Trophoblast cell (in vitro differentiated cells and primary cell): ENCODE measurements around the gene MAML3.

Source experiments
- DNase-seq, 2 donors: peaks; one replicate each; pipeline ENCODE4 v3.0.0-alpha.2; 2016
- H2AFZ ChIP-seq: 2 replicates; pipeline ENCODE4 v1.6.1; 2013; ENCODE audit warnings: low read length, moderate library complexity, mild to moderate bottlenecking; ENCODE audit not compliant: insufficient read depth, poor library complexity
- H2AK5ac ChIP-seq: 2 replicates; pipeline ENCODE4 v1.6.1; 2013; ENCODE audit warnings: mild to moderate bottlenecking, low read length
- H2BK120ac ChIP-seq: 2 replicates; pipeline ENCODE4 v1.6.1; 2013; ENCODE audit warnings: low read length, mild to moderate bottlenecking, moderate library complexity; ENCODE audit not compliant: insufficient read depth, poor library complexity
- H2BK12ac ChIP-seq: 2 replicates; pipeline ENCODE4 v1.6.1; 2013; ENCODE audit warnings: mild to moderate bottlenecking, low read length, moderate library complexity
- H2BK5ac ChIP-seq: 2 replicates; pipeline ENCODE4 v1.6.1; 2013; ENCODE audit warnings: low read length, low read depth, moderate library complexity, mild to moderate bottlenecking; ENCODE audit not compliant: poor library complexity
- H3K14ac ChIP-seq: 2 replicates; pipeline ENCODE4 v1.6.1; 2013; ENCODE audit warnings: mild to moderate bottlenecking, low read length
- H3K18ac ChIP-seq: 2 replicates; pipeline ENCODE4 v1.6.1; 2013; ENCODE audit warnings: mild to moderate bottlenecking, low read length
- H3K23ac ChIP-seq: 2 replicates; pipeline ENCODE4 v1.6.1; 2013; ENCODE audit warnings: low read length
- H3K27ac ChIP-seq: 2 replicates; pipeline ENCODE4 v1.5.1; 2013; ENCODE audit warnings: low read depth, mild to moderate bottlenecking, inconsistent platforms, low read length, moderate library complexity
- H3K27me3 ChIP-seq: 2 replicates; pipeline ENCODE4 v1.6.1; 2013; ENCODE audit warnings: inconsistent platforms, mild to moderate bottlenecking, low read length, moderate library complexity; ENCODE audit not compliant: insufficient read depth
- H3K36me3 ChIP-seq, 2 experiments: 1 replicate in 1 of 2; 2 replicates in 1 of 2; pipeline ENCODE4 v1.6.1; 2013; ENCODE audit warnings: low read length in 2 of 2, mild to moderate bottlenecking in 2 of 2, moderate library complexity in 1 of 2; ENCODE audit not compliant: insufficient read depth in 2 of 2, control insufficient read depth in 1 of 2
- H3K4ac ChIP-seq: 2 replicates; pipeline ENCODE4 v1.6.1; 2013; ENCODE audit warnings: low read depth, mild to moderate bottlenecking, low read length, moderate library complexity
- H3K4me1 ChIP-seq, 2 experiments: 1 replicate in 1 of 2; 2 replicates in 1 of 2; pipeline ENCODE4 v1.6.1; 2013; ENCODE audit warnings: low read length in 2 of 2, mild to moderate bottlenecking in 2 of 2, moderate library complexity in 1 of 2; ENCODE audit not compliant: insufficient read depth in 2 of 2, control insufficient read depth in 1 of 2
- H3K4me2 ChIP-seq: 2 replicates; pipeline ENCODE4 v1.6.1; 2013; ENCODE audit warnings: inconsistent platforms, mild to moderate bottlenecking, low read length, moderate library complexity
- H3K4me3 ChIP-seq: 2 replicates; pipeline ENCODE4 v1.5.1; 2013; ENCODE audit warnings: mild to moderate bottlenecking, low read depth, low read length, inconsistent platforms
- H3K79me1 ChIP-seq: one replicate; pipeline ENCODE4 v1.6.1; 2013; ENCODE audit warnings: low read length
- H3K79me2 ChIP-seq: 2 replicates; pipeline ENCODE4 v1.6.1; 2013; ENCODE audit warnings: low read length, mild to moderate bottlenecking; ENCODE audit not compliant: control insufficient read depth, insufficient read depth, poor library complexity
- H3K9ac ChIP-seq: 2 replicates; pipeline ENCODE4 v1.6.1; 2013; ENCODE audit warnings: mild to moderate bottlenecking, low read length
- H3K9me3 ChIP-seq: 2 replicates; pipeline ENCODE4 v1.6.1; 2013; ENCODE audit warnings: low read depth, mild to moderate bottlenecking, control low read depth, inconsistent platforms, low read length; ENCODE audit not compliant: insufficient read depth
- H4K12ac ChIP-seq: 2 replicates; pipeline ENCODE4 v1.6.1; 2013; ENCODE audit warnings: low read depth, mild to moderate bottlenecking, low read length, moderate library complexity
- H4K8ac ChIP-seq: 2 replicates; pipeline ENCODE4 v1.6.1; 2013; ENCODE audit warnings: low read depth, mild to moderate bottlenecking, low read length, moderate library complexity
- H4K91ac ChIP-seq: one replicate; pipeline ENCODE4 v1.6.1; 2013; ENCODE audit warnings: low read depth, mild to moderate bottlenecking, low read length, moderate library complexity
- WGBS: extraction: QIAGEN DNeasy Blood & Tissue Kit; methylation state at CpG from one replicate; pipeline ENCODE4 v1.1.7; 2013; ENCODE audit warnings: missing lambda C conversion rate; ENCODE audit not compliant: insufficient read length, insufficient coverage; ENCODE audit errors: extremely low coverage; 5-methylcytosine and 5-hydroxymethylcytosine counted together

Gene MAML3

DNA sequence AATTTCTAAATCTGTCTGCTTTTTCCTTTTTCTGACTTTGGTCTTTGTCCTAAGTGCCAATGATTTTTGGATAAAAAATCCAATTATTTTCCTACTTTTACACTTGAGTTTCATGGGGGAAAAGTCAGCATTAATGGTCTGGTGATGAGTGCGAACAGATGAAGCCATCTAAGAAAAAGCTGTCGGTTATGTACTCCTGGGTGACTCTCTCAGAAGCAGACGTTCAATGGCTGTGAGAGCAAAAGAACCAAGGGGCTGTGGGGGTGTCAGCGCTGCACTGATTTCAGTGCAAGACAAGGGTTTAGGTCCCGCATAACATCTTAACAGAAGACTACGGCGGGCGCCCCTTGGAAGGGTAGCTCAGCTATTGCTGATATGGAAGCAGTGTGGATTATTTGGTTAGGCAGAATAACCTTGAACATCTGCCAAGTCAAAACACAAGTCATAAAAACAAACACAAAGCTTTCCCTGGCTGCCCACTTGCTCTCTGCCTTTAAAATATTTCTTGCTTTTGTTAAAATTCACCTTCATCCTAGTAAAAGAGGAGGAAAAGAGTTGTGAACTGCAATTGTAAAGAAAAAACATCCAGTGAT is 240.5 kb downstream of the MAML3 start:
- no peak overlapping the region for H3K27ac ChIP-seq
- no peak overlapping the region for H2BK120ac ChIP-seq
- H3K4ac ChIP-seq = no peak overlapping the region
- no peaks in the 10 kb centered on the region for H3K79me1 ChIP-seq
- no peak overlapping the region for H2BK12ac ChIP-seq
- no peak for DNase-seq
- H4K12ac ChIP-seq = no peak overlapping the region
- no peak overlapping the region for H3K4me3 ChIP-seq
- no peaks in the 10 kb centered on the region for H3K79me2 ChIP-seq
- H3K4me1 ChIP-seq = no peaks in the 10 kb centered on the region
- H4K8ac ChIP-seq = no peak overlapping the region
- no CpG with 5 or more reads among the region's 8 CpGs for WGBS
- H3K36me3 ChIP-seq = no peaks in the 10 kb centered on the region
- no peak overlapping the region for H4K91ac ChIP-seq
- H3K9ac ChIP-seq = no peak overlapping the region
- H3K9me3 ChIP-seq = no peaks in the 10 kb centered on the region
- H3K27me3 ChIP-seq = no peaks in the 10 kb centered on the region
- no peak overlapping the region for H3K14ac ChIP-seq
- no peak overlapping the region for H2AFZ ChIP-seq
- H2AK5ac ChIP-seq = no peak overlapping the region
- H3K18ac ChIP-seq = no peak overlapping the region
- H2BK5ac ChIP-seq = no peak overlapping the region
- H3K4me2 ChIP-seq = no peak overlapping the region
- H3K23ac ChIP-seq = no peak overlapping the region

DNA sequence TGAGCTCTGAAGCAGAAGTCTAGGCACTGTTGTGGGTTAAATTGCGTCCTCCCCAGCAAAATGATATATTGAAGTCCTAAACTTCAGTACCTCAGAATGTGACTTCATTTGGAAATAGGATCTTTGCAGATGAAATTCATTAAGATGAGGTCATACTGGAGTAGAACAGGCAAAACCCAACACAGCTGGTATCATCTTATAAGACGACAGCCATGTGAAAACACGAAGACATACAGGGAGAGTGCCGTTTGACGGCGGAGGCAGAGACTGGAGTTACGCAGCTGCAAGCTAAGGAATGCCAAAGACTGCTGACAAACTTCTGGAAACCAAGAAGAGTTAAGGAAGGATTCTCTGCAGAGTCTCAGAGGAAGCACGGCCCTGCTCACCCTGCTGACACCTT is 241.5 kb downstream of the MAML3 start:
- Histone ChIP-seq H3K4me3 (no peak overlapping the region), H4K91ac (no peak overlapping the region), H3K23ac (no peak overlapping the region), H2AFZ (no peak overlapping the region), H3K4me1 (no peaks in the 10 kb centered on the region), H3K79me2 (no peaks in the 10 kb centered on the region), H4K8ac (no peak overlapping the region), H3K27me3 (no peaks in the 10 kb centered on the region), H3K36me3 (no peaks in the 10 kb centered on the region), H3K14ac (no peak overlapping the region), H3K9ac (no peak overlapping the region), H2BK5ac (no peak overlapping the region), H3K27ac (no peak overlapping the region), H3K4ac (no peak overlapping the region), H3K18ac (no peak overlapping the region), H2BK120ac (no peak overlapping the region), H3K4me2 (no peak overlapping the region), H3K79me1 (no peaks in the 10 kb centered on the region), H3K9me3 (no peaks in the 10 kb centered on the region), H4K12ac (no peak overlapping the region), H2AK5ac (no peak overlapping the region), H2BK12ac (no peak overlapping the region)
- WGBS = no CpG with 5 or more reads among the region's 8 CpGs
- no peak for DNase-seq

DNA sequence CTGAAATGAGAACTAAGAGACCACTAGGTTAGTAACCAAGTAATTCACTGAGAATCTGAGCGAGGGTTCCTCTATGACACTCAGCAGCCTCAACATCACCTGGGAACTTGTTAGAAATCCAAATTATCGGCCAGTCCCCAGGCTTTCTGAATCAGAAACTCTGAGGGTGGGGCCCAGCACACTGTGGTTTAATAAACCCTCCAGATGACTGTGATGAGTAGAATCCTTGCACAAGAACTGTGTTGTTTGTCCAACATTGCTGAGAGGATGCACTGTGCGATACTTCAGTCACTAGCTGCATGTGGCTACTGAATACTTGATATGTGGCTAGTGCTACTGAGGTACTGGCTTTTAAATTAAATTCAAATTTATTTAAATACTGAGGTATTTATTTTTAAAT is 243.9 kb downstream of the MAML3 start:
- H3K4me3 ChIP-seq = no peak overlapping the region
- no peak overlapping the region for H3K23ac ChIP-seq
- no peaks in the 10 kb centered on the region for H3K36me3 ChIP-seq
- no peak overlapping the region for H2BK12ac ChIP-seq
- no peak overlapping the region for H3K9ac ChIP-seq
- no peak overlapping the region for H3K4ac ChIP-seq
- no peaks in the 10 kb centered on the region for H3K4me1 ChIP-seq
- no peaks in the 10 kb centered on the region for H3K79me2 ChIP-seq
- no peak overlapping the region for H4K8ac ChIP-seq
- H3K9me3 ChIP-seq = no peaks in the 10 kb centered on the region
- no peak overlapping the region for H2AFZ ChIP-seq
- H3K27me3 ChIP-seq = no peaks in the 10 kb centered on the region
- H2BK5ac ChIP-seq = no peak overlapping the region
- H2BK120ac ChIP-seq = no peak overlapping the region
- no peak overlapping the region for H4K12ac ChIP-seq
- H3K14ac ChIP-seq = no peak overlapping the region
- no peak overlapping the region for H4K91ac ChIP-seq
- H3K27ac ChIP-seq = no peak overlapping the region
- no CpG with 5 or more reads among the region's 3 CpGs for WGBS
- no peaks in the 10 kb centered on the region for H3K79me1 ChIP-seq
- H3K4me2 ChIP-seq = no peak overlapping the region
- no peak for DNase-seq
- no peak overlapping the region for H2AK5ac ChIP-seq
- no peak overlapping the region for H3K18ac ChIP-seq

DNA sequence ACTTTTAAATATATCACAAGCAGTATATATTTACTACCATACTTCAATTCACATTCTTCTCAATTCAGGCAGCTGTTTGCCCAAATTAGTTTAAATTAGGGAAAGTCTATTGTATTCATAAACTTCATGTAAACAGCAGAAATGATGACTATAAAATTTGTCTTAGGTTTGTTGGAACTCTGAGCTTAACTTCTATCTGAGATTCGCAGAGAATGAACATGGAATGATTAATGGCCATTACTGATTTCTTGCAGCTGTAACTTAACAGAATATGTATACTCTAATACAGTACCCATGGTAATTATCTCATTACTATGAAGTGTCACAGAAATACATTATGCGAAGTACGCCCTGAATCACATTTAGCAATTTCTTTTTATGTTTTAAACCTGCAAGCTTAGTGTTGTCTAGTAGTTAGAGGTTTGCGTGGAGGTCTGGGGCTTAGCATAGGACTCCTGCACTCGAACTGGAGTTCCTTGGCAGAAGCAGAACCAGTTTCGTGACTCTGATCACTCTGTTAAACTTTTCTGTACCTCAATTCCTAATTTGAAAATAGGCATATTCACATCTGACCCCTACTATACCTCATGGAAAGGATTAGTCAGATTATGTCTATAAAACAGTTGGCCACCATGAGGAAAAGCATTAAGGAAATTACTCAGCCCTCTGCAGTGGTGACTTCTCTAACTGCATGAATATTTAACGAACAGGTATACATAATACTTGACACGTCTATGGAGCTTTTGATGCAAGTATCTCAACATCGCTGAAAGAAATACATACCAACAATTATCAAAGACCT is 245.1 kb downstream of the MAML3 start:
- Histone ChIP-seq H3K27ac (no peak overlapping the region), H2BK120ac (no peak overlapping the region), H3K27me3 (no peaks in the 10 kb centered on the region), H2AK5ac (no peak overlapping the region), H3K4ac (no peak overlapping the region), H3K4me2 (no peak overlapping the region), H3K36me3 (no peaks in the 10 kb centered on the region), H4K12ac (no peak overlapping the region), H4K8ac (no peak overlapping the region), H3K23ac (no peak overlapping the region), H3K18ac (no peak overlapping the region), H4K91ac (no peak overlapping the region), H3K9ac (no peak overlapping the region), H3K4me1 (no peaks in the 10 kb centered on the region), H3K79me1 (no peaks in the 10 kb centered on the region), H3K4me3 (no peak overlapping the region), H2BK12ac (no peak overlapping the region), H2BK5ac (no peak overlapping the region), H3K79me2 (no peaks in the 10 kb centered on the region), H2AFZ (no peak overlapping the region), H3K14ac (no peak overlapping the region), H3K9me3 (no peaks in the 10 kb centered on the region)
- WGBS = no CpG with 5 or more reads among the region's 9 CpGs
- DNase-seq = no peak
